ENCODE data around the gene LAMC3.

LAMC3 gene

DNA sequence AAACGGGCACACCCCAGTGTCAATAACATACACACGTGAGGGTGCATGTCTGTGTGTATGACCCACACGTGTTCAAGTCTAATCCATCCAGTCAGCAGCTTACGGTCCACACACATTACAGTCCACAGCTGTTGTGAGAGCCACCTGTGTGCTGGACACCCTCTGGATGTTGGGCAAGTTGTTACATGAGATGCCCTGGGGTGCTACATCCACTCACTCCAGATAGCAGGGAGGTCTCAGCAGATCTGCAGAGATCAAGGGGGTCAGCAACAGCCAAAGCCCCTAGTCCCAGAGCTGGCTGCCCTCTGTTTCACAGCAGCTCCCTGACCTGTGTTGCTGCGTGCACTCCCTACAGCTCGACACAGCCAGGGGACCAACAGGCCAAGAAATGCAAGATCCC, 83.1 kb downstream of the LAMC3 start:
- no peak overlapping the region for H3K27ac ChIP-seq (ENCODE audit: low read depth, low read length)
- H2BK5ac ChIP-seq (ENCODE audit: low read length) = no peak overlapping the region
- H2BK15ac ChIP-seq (replicated peaks; ENCODE audit: low read depth) = no peak overlapping the region
- no peaks in the 10 kb centered on the region for H3K79me1 ChIP-seq (ENCODE audit: low read length)
- H2BK120ac ChIP-seq (ENCODE audit: low read depth, low read length) = no peak overlapping the region
- H3K18ac ChIP-seq (ENCODE audit: low read length) = no peak overlapping the region
- H3K4ac ChIP-seq (ENCODE audit: low read depth, low read length) = no peak overlapping the region
- H3K36me3 ChIP-seq (ENCODE audit: control insufficient read depth, insufficient read depth, low read length) = peaks cover 6% of the 10 kb centered on the region
- DNase-seq = no peak
- no peak overlapping the region for H2AK5ac ChIP-seq (ENCODE audit: low read length)
- H3K9ac ChIP-seq (ENCODE audit: low read length) = no peak overlapping the region
- no peak overlapping the region for H4K8ac ChIP-seq (ENCODE audit: low read depth, low read length)
- H4K5ac ChIP-seq (ENCODE audit: low read length) = no peak overlapping the region
- no peak overlapping the region for H3K4me2 ChIP-seq (ENCODE audit: low read length)
- no peak overlapping the region for H3K56ac ChIP-seq (ENCODE audit: low read length)
- H3K4me3 ChIP-seq (ENCODE audit: low read length) = no peak overlapping the region
- WGBS (ENCODE audit: extremely low coverage, insufficient coverage, low lambda C conversion rate) = no CpG with 5 or more reads among the region's 6 CpGs
- no peaks in the 10 kb centered on the region for H3K27me3 ChIP-seq (ENCODE audit: insufficient read depth, low read length, poor library complexity)
- H3K4me1 ChIP-seq (ENCODE audit: control insufficient read depth, low read depth, low read length) = no peaks in the 10 kb centered on the region
- H3K79me2 ChIP-seq (ENCODE audit: control insufficient read depth, insufficient read depth, low read length) = no peaks in the 10 kb centered on the region
- no peak overlapping the region for H3K23ac ChIP-seq (ENCODE audit: low read length)

- Histone ChIP-seq H3K23ac (ENCODE audit: low read length) (peak overlapping the region; percentile 66), H3K18ac (ENCODE audit: low read length) (no peak overlapping the region), H3K27me3 (ENCODE audit: insufficient read depth, low read length, poor library complexity) (no peaks in the 10 kb centered on the region), H3K27ac (ENCODE audit: low read depth, low read length) (no peak overlapping the region), H2AK5ac (ENCODE audit: low read length) (no peak overlapping the region), H3K79me2 (ENCODE audit: control insufficient read depth, insufficient read depth, low read length) (no peaks in the 10 kb centered on the region), H4K8ac (ENCODE audit: low read depth, low read length) (no peak overlapping the region), H3K56ac (ENCODE audit: low read length) (no peak overlapping the region), H3K4me2 (ENCODE audit: low read length) (no peak overlapping the region), H4K5ac (ENCODE audit: low read length) (no peak overlapping the region), H3K4ac (ENCODE audit: low read depth, low read length) (no peak overlapping the region), H3K4me3 (ENCODE audit: low read length) (no peak overlapping the region), H3K4me1 (ENCODE audit: control insufficient read depth, low read depth, low read length) (peaks cover 3% of the 10 kb centered on the region), H2BK5ac (ENCODE audit: low read length) (no peak overlapping the region), H3K36me3 (ENCODE audit: control insufficient read depth, insufficient read depth, low read length) (peaks cover 4% of the 10 kb centered on the region), H3K79me1 (ENCODE audit: low read length) (no peaks in the 10 kb centered on the region), H3K9ac (ENCODE audit: low read length) (no peak overlapping the region), H2BK120ac (ENCODE audit: low read depth, low read length) (no peak overlapping the region), H2BK15ac (replicated peaks; ENCODE audit: low read depth) (no peak overlapping the region)
- DNase-seq = no peak
- WGBS (ENCODE audit: extremely low coverage, insufficient coverage, low lambda C conversion rate) = no CpG with 5 or more reads among the region's 24 CpGs
Measured at GRCh38 chr9:131092548-131093440, 83.8 kb downstream of the LAMC3 start.

GRCh38 chr9:131094015-131094414, 85.0 kb downstream of the LAMC3 start:
- no peak overlapping the region for H2AK5ac ChIP-seq (ENCODE audit: low read length)
- no peak overlapping the region for H3K56ac ChIP-seq (ENCODE audit: low read length)
- no peaks in the 10 kb centered on the region for H3K79me2 ChIP-seq (ENCODE audit: control insufficient read depth, insufficient read depth, low read length)
- no peak overlapping the region for H4K8ac ChIP-seq (ENCODE audit: low read depth, low read length)
- H3K4me1 ChIP-seq (ENCODE audit: control insufficient read depth, low read depth, low read length) = peaks cover 10% of the 10 kb centered on the region
- H3K18ac ChIP-seq (ENCODE audit: low read length) = no peak overlapping the region
- peaks cover 4% of the 10 kb centered on the region for H3K36me3 ChIP-seq (ENCODE audit: control insufficient read depth, insufficient read depth, low read length)
- no peak overlapping the region for H2BK5ac ChIP-seq (ENCODE audit: low read length)
- no peak for DNase-seq
- H3K4me3 ChIP-seq (ENCODE audit: low read length) = no peak overlapping the region
- WGBS (ENCODE audit: extremely low coverage, insufficient coverage, low lambda C conversion rate) = no CpG with 5 or more reads among the region's 5 CpGs
- H3K4ac ChIP-seq (ENCODE audit: low read depth, low read length) = no peak overlapping the region
- H3K4me2 ChIP-seq (ENCODE audit: low read length) = no peak overlapping the region
- no peak overlapping the region for H2BK120ac ChIP-seq (ENCODE audit: low read depth, low read length)
- no peak overlapping the region for H3K9ac ChIP-seq (ENCODE audit: low read length)
- H4K5ac ChIP-seq (ENCODE audit: low read length) = no peak overlapping the region
- H3K27ac ChIP-seq (ENCODE audit: low read depth, low read length) = no peak overlapping the region
- H3K23ac ChIP-seq (ENCODE audit: low read length) = no peak overlapping the region
- H3K27me3 ChIP-seq (ENCODE audit: insufficient read depth, low read length, poor library complexity) = no peaks in the 10 kb centered on the region
- peaks cover 2% of the 10 kb centered on the region for H3K79me1 ChIP-seq (ENCODE audit: low read length)
- no peak overlapping the region for H2BK15ac ChIP-seq (replicated peaks; ENCODE audit: low read depth)

DNA sequence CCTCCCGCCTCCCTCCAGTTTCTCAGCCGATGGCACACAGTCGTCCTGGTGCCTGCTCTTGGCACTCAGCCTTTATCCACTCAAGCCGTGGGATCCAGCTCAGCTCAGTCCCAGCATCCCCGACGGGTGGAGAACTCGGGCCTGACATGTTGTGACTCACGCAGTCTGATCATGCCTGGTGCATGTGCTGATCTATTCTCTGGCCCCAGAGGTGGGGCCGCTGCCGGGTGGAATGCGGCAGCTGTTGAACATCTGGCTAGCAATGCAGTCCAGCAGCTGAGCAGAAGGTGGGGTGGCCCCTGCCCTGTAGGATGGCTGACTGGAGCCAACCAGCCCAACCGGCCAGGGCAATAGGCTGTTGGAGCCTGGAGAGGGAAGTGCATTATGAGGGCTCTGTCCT, 85.6 kb downstream of the LAMC3 start:
- Histone ChIP-seq H2BK120ac (ENCODE audit: low read depth, low read length) (no peak overlapping the region), H2BK15ac (replicated peaks; ENCODE audit: low read depth) (no peak overlapping the region), H2AK5ac (ENCODE audit: low read length) (no peak overlapping the region), H2BK5ac (ENCODE audit: low read length) (no peak overlapping the region), H4K5ac (ENCODE audit: low read length) (no peak overlapping the region), H3K23ac (ENCODE audit: low read length) (no peak overlapping the region), H3K4me3 (ENCODE audit: low read length) (no peak overlapping the region), H3K79me1 (ENCODE audit: low read length) (peaks cover 3% of the 10 kb centered on the region), H3K56ac (ENCODE audit: low read length) (no peak overlapping the region), H3K4ac (ENCODE audit: low read depth, low read length) (no peak overlapping the region), H3K79me2 (ENCODE audit: control insufficient read depth, insufficient read depth, low read length) (no peaks in the 10 kb centered on the region), H3K4me2 (ENCODE audit: low read length) (no peak overlapping the region), H3K4me1 (ENCODE audit: control insufficient read depth, low read depth, low read length) (peaks cover 12% of the 10 kb centered on the region), H3K9ac (ENCODE audit: low read length) (no peak overlapping the region), H3K18ac (ENCODE audit: low read length) (no peak overlapping the region), H3K27ac (ENCODE audit: low read depth, low read length) (no peak overlapping the region), H3K36me3 (ENCODE audit: control insufficient read depth, insufficient read depth, low read length) (peaks cover 4% of the 10 kb centered on the region), H4K8ac (ENCODE audit: low read depth, low read length) (no peak overlapping the region), H3K27me3 (ENCODE audit: insufficient read depth, low read length, poor library complexity) (no peaks in the 10 kb centered on the region)
- no peak for DNase-seq
- WGBS (ENCODE audit: extremely low coverage, insufficient coverage, low lambda C conversion rate) = no CpG with 5 or more reads among the region's 12 CpGs

- no peak overlapping the region for H3K4me3 ChIP-seq (ENCODE audit: low read length)
- no peaks in the 10 kb centered on the region for H3K27me3 ChIP-seq (ENCODE audit: insufficient read depth, low read length, poor library complexity)
- no peak overlapping the region for H2BK5ac ChIP-seq (ENCODE audit: low read length)
- peaks cover 2% of the 10 kb centered on the region for H3K36me3 ChIP-seq (ENCODE audit: control insufficient read depth, insufficient read depth, low read length)
- no CpG with 5 or more reads among the region's 16 CpGs for WGBS (ENCODE audit: extremely low coverage, insufficient coverage, low lambda C conversion rate)
- H3K56ac ChIP-seq (ENCODE audit: low read length) = peak overlapping the region; percentile 59
- no peak overlapping the region for H4K5ac ChIP-seq (ENCODE audit: low read length)
- peaks cover 12% of the 10 kb centered on the region for H3K4me1 ChIP-seq (ENCODE audit: control insufficient read depth, low read depth, low read length)
- no peak overlapping the region for H4K8ac ChIP-seq (ENCODE audit: low read depth, low read length)
- H2BK15ac ChIP-seq (replicated peaks; ENCODE audit: low read depth) = no peak overlapping the region
- peak overlapping the region; percentile 18 for H3K9ac ChIP-seq (ENCODE audit: low read length)
- H2BK120ac ChIP-seq (ENCODE audit: low read depth, low read length) = no peak overlapping the region
- H3K23ac ChIP-seq (ENCODE audit: low read length) = peak overlapping the region; percentile 66
- no peak overlapping the region for H3K4ac ChIP-seq (ENCODE audit: low read depth, low read length)
- H3K79me2 ChIP-seq (ENCODE audit: control insufficient read depth, insufficient read depth, low read length) = no peaks in the 10 kb centered on the region
- H3K18ac ChIP-seq (ENCODE audit: low read length) = no peak overlapping the region
- no peak overlapping the region for H3K27ac ChIP-seq (ENCODE audit: low read depth, low read length)
- peaks cover 5% of the 10 kb centered on the region for H3K79me1 ChIP-seq (ENCODE audit: low read length)
- peak overlapping the region; percentile 64 for H3K4me2 ChIP-seq (ENCODE audit: low read length)
- DNase-seq = no peak
- H2AK5ac ChIP-seq (ENCODE audit: low read length) = no peak overlapping the region
Measured at GRCh38 chr9:131095666-131096268, 86.8 kb downstream of the LAMC3 start.
